PC-3 (cell line): ENCODE data around the gene CCDC116. TPM values are rescaled to one million over a fixed set of nuclear protein-coding genes. Genes with fewer than 3 reads are reported as not detected.

Source experiments
- ATAC-seq: fragments of 200-7000 bp; cut with Tn5 transposase; 2 replicates; pipeline ENCODE4 v1.9.1; 2020; ENCODE audit warnings: mild to moderate bottlenecking, moderate library complexity
- BruUV-seq: library from RNA; stranded (reverse); fragments of 400-500 nt; replicated peaks from 2 replicates; lab custom pipeline; 2021; lab: Mats Ljungman, UMichigan
- CTCF ChIA-PET: fragments of 300-600 bp; sonication (Branson Sonifier 250); formaldehyde crosslinking; loops from one replicate; lab custom pipeline; 2022; ENCODE audit warnings: antibody characterized with exemption; lab: Charles Lee
- POLR2A ChIA-PET: fragments of 300-600 bp; sonication (Branson Sonifier 250); formaldehyde crosslinking; loops from one replicate; lab custom pipeline; 2022; ENCODE audit warnings: antibody characterized with exemption; ENCODE audit not compliant: unreplicated experiment; lab: Charles Lee
- DNase-seq: peaks from one replicate; pipeline ENCODE4 v3.0.0-alpha.2; 2015
- H2AFZ ChIP-seq: fragments of 300-600 bp; sonication (generic); 2 replicates; pipeline ENCODE4 v1.6.0; 2016; ENCODE audit warnings: antibody characterized with exemption, low read length
- H3F3A ChIP-seq: fragments of 300-600 bp; sonication (generic); one replicate; pipeline ENCODE4 v1.6.0; 2017; ENCODE audit warnings: antibody characterized with exemption, low read length, control low read depth, mild to moderate bottlenecking; ENCODE audit not compliant: unreplicated experiment
- H3K27ac ChIP-seq: fragments of 300-600 bp; sonication (generic); 2 replicates; pipeline ENCODE4 v1.5.1; 2016; ENCODE audit warnings: mild to moderate bottlenecking, low read length
- H3K27me3 ChIP-seq: fragments of 300-600 bp; sonication (generic); 2 replicates; pipeline ENCODE4 v1.6.1; 2016; ENCODE audit warnings: low read length, mixed read lengths
- H3K36me3 ChIP-seq: fragments of 300-600 bp; sonication (generic); 2 replicates; pipeline ENCODE4 v1.6.1; 2016; ENCODE audit warnings: low read depth, mixed run types, low read length, mixed read lengths
- H3K4me1 ChIP-seq: fragments of 300-600 bp; sonication (generic); 2 replicates; pipeline ENCODE4 v1.5.1; 2016; ENCODE audit warnings: low read length; ENCODE audit not compliant: insufficient read depth
- H3K4me2 ChIP-seq: fragments of 300-600 bp; sonication (generic); 2 replicates; pipeline ENCODE4 v1.6.0; 2016; ENCODE audit warnings: low read length
- H3K4me3 ChIP-seq: fragments of 300-600 bp; sonication (generic); 2 replicates; pipeline ENCODE4 v1.5.1; 2016; ENCODE audit warnings: mild to moderate bottlenecking, low read length, mixed read lengths
- H3K79me2 ChIP-seq: fragments of 300-600 bp; sonication (generic); 2 replicates; pipeline ENCODE4 v1.6.1; 2017; ENCODE audit warnings: low read length, mixed read lengths
- H3K9ac ChIP-seq: fragments of 300-600 bp; sonication (generic); 2 replicates; pipeline ENCODE4 v1.6.0; 2016; ENCODE audit warnings: mild to moderate bottlenecking, low read length
- H3K9me2 ChIP-seq: fragments of 300-600 bp; sonication (generic); replicated peaks from 2 replicates; pipeline ENCODE4 v1.6.1; 2016; ENCODE audit warnings: mixed run types, low read length, mixed read lengths
- H3K9me3 ChIP-seq: fragments of 300-600 bp; sonication (generic); 2 replicates; pipeline ENCODE4 v1.6.1; 2016; ENCODE audit warnings: low read length, mixed read lengths
- H4K20me1 ChIP-seq: fragments of 300-600 bp; sonication (generic); 2 replicates; pipeline ENCODE4 v1.6.1; 2016; ENCODE audit warnings: low read length, mixed read lengths
- CTCF ChIP-seq: fragments of 300-600 bp; sonication (generic); conservative IDR thresholded peaks from 2 replicates; pipeline ENCODE4 v1.5.1; 2017; ENCODE audit warnings: antibody characterized with exemption, low read depth, mild to moderate bottlenecking, low read length
- EZH2 ChIP-seq: fragments of 300-600 bp; sonication (generic); IDR thresholded peaks from one replicate; pipeline ENCODE4 v1.6.1; 2017; ENCODE audit warnings: antibody characterized with exemption, mild to moderate bottlenecking, low read length; ENCODE audit not compliant: unreplicated experiment
- EZH2phosphoT487 ChIP-seq: fragments of 300-600 bp; sonication (generic); IDR thresholded peaks from 2 replicates; pipeline ENCODE4 v1.6.1; 2018; ENCODE audit warnings: mild to moderate bottlenecking, antibody characterized with exemption, low read length, borderline replicate concordance
- intact Hi-C: fragments of 100-400 bp; cut with micrococcal nuclease; formaldehyde crosslinking; loops from 2 replicates; pipeline ENCODE4 v1.9.0; 2023
- total RNA-seq: library from RNA; depleted of rRNA; stranded (reverse); fragments of >200 nt; gene quantifications from 2 replicates; pipeline ENCODE4 v1.2.3, GENCODE V29; 2014

Gene CCDC116
- total RNA-seq, 1 experiment from 2014 or later: not detected

GRCh38 chr22:21657020-21657359 is 24.4 kb downstream of the CCDC116 start:
- intact Hi-C loops: no loop called here
- DNase-seq: no peak
- no peaks in the 10 kb centered on the region for H3K9me2 ChIP-seq
- no peaks in the 10 kb centered on the region for H4K20me1 ChIP-seq
- no peaks in the 10 kb centered on the region for H3K36me3 ChIP-seq
- peak; percentile 4; the same call in 1 of the 2 replicates for ATAC-seq
- H3F3A ChIP-seq: no peaks in the 10 kb centered on the region
- peak overlapping the region; percentile 78 for H2AFZ ChIP-seq
- H3K4me1 ChIP-seq: peaks cover 4% of the 10 kb centered on the region; the same call in 1 of the 2 replicates
- H3K4me2 ChIP-seq: peak overlapping the region; percentile 81
- H3K27ac ChIP-seq: no peak overlapping the region
- ChIA-PET CTCF (no interaction called here), POLR2A (no interaction called here)
- peaks cover 13% of the 10 kb centered on the region for H3K79me2 ChIP-seq
- H3K9ac ChIP-seq: no peak overlapping the region
- peak overlapping the region; percentile 71 for H3K4me3 ChIP-seq
- no peaks in the 10 kb centered on the region for H3K27me3 ChIP-seq
- H3K9me3 ChIP-seq: no peaks in the 10 kb centered on the region
- BruUV-seq: no TSS peak
- TF ChIP-seq EZH2phosphoT487 (no peak), CTCF (no peak), EZH2 (no peak)

- intact Hi-C loops: no loop called here
- DNase-seq (peak; percentile 71), ATAC-seq (peak; percentile 93)
- no peak for TF ChIP-seq EZH2phosphoT487
- TF ChIP-seq EZH2: no peak
- TF ChIP-seq CTCF: 0 out of 2 replicates have a peak, but pooled peaks have one; percentile 13
- no TSS peak for BruUV-seq
- H3K4me1 ChIP-seq: peaks cover 4% of the 10 kb centered on the region; the same call in 1 of the 2 replicates
- peak overlapping the region; percentile 71 for H3K4me3 ChIP-seq
- no peaks in the 10 kb centered on the region for H4K20me1 ChIP-seq
- ChIA-PET POLR2A (interaction anchor here (0.6 kb wide), 1 partner anchor 102 kb away, joined by 3 read pairs; no protein-coding TSS in a partner anchor), CTCF (no interaction called here)
- H3K27me3 ChIP-seq: no peaks in the 10 kb centered on the region
- no peak overlapping the region for H3K27ac ChIP-seq
- H3K36me3 ChIP-seq: no peaks in the 10 kb centered on the region
- H3K9me2 ChIP-seq: no peaks in the 10 kb centered on the region
- peak overlapping the region; percentile 81 for H3K4me2 ChIP-seq
- peak overlapping the region; percentile 78 for H2AFZ ChIP-seq
- no peaks in the 10 kb centered on the region for H3K9me3 ChIP-seq
- peaks cover 9% of the 10 kb centered on the region for H3K79me2 ChIP-seq
- no peaks in the 10 kb centered on the region for H3F3A ChIP-seq
- peak overlapping the region; percentile 43; the same call in 1 of the 2 replicates for H3K9ac ChIP-seq
These were observed 24.9 kb downstream of the CCDC116 start for GRCh38 chr22:21657360-21658032.

- CTCF ChIA-PET: no interaction called here
- no peak for TF ChIP-seq EZH2
- TF ChIP-seq CTCF: no peak
- POLR2A ChIA-PET: no interaction called here
- Histone ChIP-seq H3K79me2 (no peaks in the 10 kb centered on the region), H3K4me1 (peaks cover 4% of the 10 kb centered on the region; the same call in 1 of the 2 replicates), H3K9me2 (no peaks in the 10 kb centered on the region), H3K9me3 (no peaks in the 10 kb centered on the region), H3K4me2 (no peak overlapping the region), H4K20me1 (no peaks in the 10 kb centered on the region), H3K27me3 (no peaks in the 10 kb centered on the region), H3K36me3 (no peaks in the 10 kb centered on the region), H3K9ac (no peak overlapping the region), H2AFZ (no peak overlapping the region), H3F3A (no peaks in the 10 kb centered on the region), H3K4me3 (no peak overlapping the region), H3K27ac (no peak overlapping the region)
- DNase-seq (no peak), ATAC-seq (no peak)
- intact Hi-C loops: no loop called here
- BruUV-seq: no TSS peak
These were observed 27.4 kb downstream of the CCDC116 start for GRCh38 chr22:21659864-21660525.
